Effector CD8-positive, alpha-beta T cell (primary cell): ENCODE results near the gene SUGCT.
"Not testable (repeated sequence)": the region's sequence is repeated elsewhere in the genome, so short reads cannot be mapped to it uniquely, and the experiment has no call there.

Experiments
- DNase-seq: peaks from one replicate; lab custom pipeline; 2025; lab: John Stamatoyannopoulos, UW

The SUGCT gene

GRCh38 chr7:40200791-40201190, 66.0 kb downstream of the SUGCT start:
- no peak for DNase-seq

- DNase-seq: no peak
Measured at GRCh38 chr7:40202851-40203250, 68.0 kb downstream of the SUGCT start.

- DNase-seq: no peak
Measured at GRCh38 chr7:40204581-40204980, 69.8 kb downstream of the SUGCT start.

GRCh38 chr7:40205992-40206391, 71.2 kb downstream of the SUGCT start:
- DNase-seq: no peak

GRCh38 chr7:40211276-40212003, 76.6 kb downstream of the SUGCT start:
- no peak for DNase-seq

- no peak for DNase-seq
Measured at GRCh38 chr7:40213291-40213690, 78.5 kb downstream of the SUGCT start.

- DNase-seq: no peak
Measured at GRCh38 chr7:40213856-40214255, 79.1 kb downstream of the SUGCT start.

GRCh38 chr7:40218612-40219011, 83.8 kb downstream of the SUGCT start:
- not testable (repeated sequence) for DNase-seq

- DNase-seq: no peak
Measured at GRCh38 chr7:40219917-40220316, 85.1 kb downstream of the SUGCT start.

GRCh38 chr7:40220421-40220911, 85.7 kb downstream of the SUGCT start:
- DNase-seq: no peak

- DNase-seq: no peak
Measured at GRCh38 chr7:40221836-40222235, 87.0 kb downstream of the SUGCT start.

GRCh38 chr7:40223451-40224127, 88.8 kb downstream of the SUGCT start:
- DNase-seq: no peak

GRCh38 chr7:40230101-40230500, 95.3 kb downstream of the SUGCT start:
- DNase-seq: no peak

GRCh38 chr7:40231796-40232195, 97.0 kb downstream of the SUGCT start:
- DNase-seq: no peak

- DNase-seq: no peak
Measured at GRCh38 chr7:40232242-40232893, 97.6 kb downstream of the SUGCT start.

- DNase-seq: no peak
Measured at GRCh38 chr7:40234046-40234445, 99.2 kb downstream of the SUGCT start.

GRCh38 chr7:40234666-40235065, 99.9 kb downstream of the SUGCT start:
- no peak for DNase-seq

GRCh38 chr7:40237731-40238130, 102.9 kb downstream of the SUGCT start:
- DNase-seq: no peak

GRCh38 chr7:40239755-40240303, 105.0 kb downstream of the SUGCT start:
- no peak for DNase-seq

GRCh38 chr7:40243076-40243475, 108.3 kb downstream of the SUGCT start:
- no peak for DNase-seq

GRCh38 chr7:40244226-40244625, 109.4 kb downstream of the SUGCT start:
- DNase-seq: no peak

- DNase-seq: no peak
Measured at GRCh38 chr7:40248681-40249080, 113.9 kb downstream of the SUGCT start.

GRCh38 chr7:40253444-40253843, 118.6 kb downstream of the SUGCT start:
- DNase-seq: not testable (repeated sequence)
